ENCODE results near the gene HPGD.

- TF ChIP-seq, protein P1, sequence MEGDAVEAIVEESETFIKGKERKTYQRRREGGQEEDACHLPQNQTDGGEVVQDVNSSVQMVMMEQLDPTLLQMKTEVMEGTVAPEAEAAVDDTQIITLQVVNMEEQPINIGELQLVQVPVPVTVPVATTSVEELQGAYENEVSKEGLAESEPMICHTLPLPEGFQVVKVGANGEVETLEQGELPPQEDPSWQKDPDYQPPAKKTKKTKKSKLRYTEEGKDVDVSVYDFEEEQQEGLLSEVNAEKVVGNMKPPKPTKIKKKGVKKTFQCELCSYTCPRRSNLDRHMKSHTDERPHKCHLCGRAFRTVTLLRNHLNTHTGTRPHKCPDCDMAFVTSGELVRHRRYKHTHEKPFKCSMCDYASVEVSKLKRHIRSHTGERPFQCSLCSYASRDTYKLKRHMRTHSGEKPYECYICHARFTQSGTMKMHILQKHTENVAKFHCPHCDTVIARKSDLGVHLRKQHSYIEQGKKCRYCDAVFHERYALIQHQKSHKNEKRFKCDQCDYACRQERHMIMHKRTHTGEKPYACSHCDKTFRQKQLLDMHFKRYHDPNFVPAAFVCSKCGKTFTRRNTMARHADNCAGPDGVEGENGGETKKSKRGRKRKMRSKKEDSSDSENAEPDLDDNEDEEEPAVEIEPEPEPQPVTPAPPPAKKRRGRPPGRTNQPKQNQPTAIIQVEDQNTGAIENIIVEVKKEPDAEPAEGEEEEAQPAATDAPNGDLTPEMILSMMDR (IDR thresholded peaks at IDR 0.05; ENCODE audit: low read length), result no peak
- TF ChIP-seq EZH2 (IDR thresholded peaks at IDR 0.05; ENCODE audit: borderline replicate concordance, low read length), result no peak
Observed at GRCh38 chr4:174449944-174450785, 72.1 kb downstream of the HPGD start.
